Liver (tissue), 9 donors: ENCODE measurements around the gene NABP2. TPM values are rescaled to one million over a fixed set of nuclear protein-coding genes. Genes with fewer than 3 reads are reported as not detected.

Experiments
- DNase-seq: peaks from one replicate; pipeline ENCODE4 v3.0.0-alpha.2; 2017; ENCODE audit warnings: low spot score
- H3K27ac ChIP-seq, 2 donors: one replicate each; pipeline ENCODE4 v1.7.0; 2013; ENCODE audit warnings: inconsistent platforms in 2 of 2, low read length in 2 of 2, control low read depth in 1 of 2, low read depth in 1 of 2, mild to moderate bottlenecking in 1 of 2
- H3K27me3 ChIP-seq, 4 donors: one replicate each; pipeline versions ENCODE4 v1.6.1 to v1.7.0; 2013; ENCODE audit warnings: low read length in 3 of 4, inconsistent platforms in 1 of 4, mild to moderate bottlenecking in 1 of 4, moderate library complexity in 1 of 4; ENCODE audit not compliant: control insufficient read depth in 4 of 4, insufficient read depth in 4 of 4
- H3K36me3 ChIP-seq, 4 donors: one replicate each; pipeline versions ENCODE4 v1.6.1 to v1.7.0; 2013; ENCODE audit warnings: low read length in 3 of 4, mild to moderate bottlenecking in 3 of 4, low read depth in 1 of 4, moderate library complexity in 1 of 4; ENCODE audit not compliant: control insufficient read depth in 4 of 4, insufficient read depth in 3 of 4
- H3K4me1 ChIP-seq, 4 donors: one replicate each; pipeline versions ENCODE4 v1.6.1 to v1.7.0; 2013; ENCODE audit warnings: low read length in 3 of 4, mild to moderate bottlenecking in 3 of 4, moderate library complexity in 1 of 4; ENCODE audit not compliant: control insufficient read depth in 4 of 4, insufficient read depth in 4 of 4
- H3K4me3 ChIP-seq, 3 donors: one replicate each; pipeline versions ENCODE4 v1.6.1 to v1.7.0; 2013; ENCODE audit warnings: low read length in 3 of 3, control low read depth in 1 of 3, low read depth in 1 of 3, mild to moderate bottlenecking in 1 of 3
- H3K9ac ChIP-seq, 2 donors: one replicate each; pipeline ENCODE4 v1.7.0; 2013; ENCODE audit warnings: low read length in 2 of 2, mild to moderate bottlenecking in 2 of 2, moderate library complexity in 2 of 2, control low read depth in 1 of 2, low read depth in 1 of 2
- H3K9me3 ChIP-seq, 4 donors: one replicate each; pipeline versions ENCODE4 v1.6.1 to v1.7.0; 2013; ENCODE audit warnings: low read length in 3 of 4; ENCODE audit not compliant: control insufficient read depth in 4 of 4
- ATF3 ChIP-seq: IDR thresholded peaks from 2 replicates; pipeline ENCODE4 v1.6.1; 2016; ENCODE audit warnings: antibody characterized with exemption
- CTCF ChIP-seq: fragments of 150-350 bp; IDR thresholded peaks from 2 replicates; pipeline ENCODE4 v1.5.1; 2017; ENCODE audit warnings: improper control_type of control experiment, low read depth, low read length; ENCODE audit not compliant: missing input control
- EGR1 ChIP-seq, 2 donors: IDR thresholded peaks; 2 replicates each; pipeline ENCODE4 v1.6.1; 2016 to 2018; ENCODE audit warnings: antibody characterized with exemption in 2 of 2, low read depth in 2 of 2
- FOXA1 ChIP-seq: IDR thresholded peaks from 2 replicates; pipeline ENCODE4 v1.6.1; 2016; ENCODE audit warnings: antibody characterized with exemption
- FOXA2 ChIP-seq: IDR thresholded peaks from 2 replicates; pipeline ENCODE4 v1.6.1; 2016; ENCODE audit warnings: antibody characterized with exemption
- GABPA ChIP-seq, 2 donors: IDR thresholded peaks in 1 of 2; conservative IDR thresholded peaks in 1 of 2; 2 replicates each; pipeline ENCODE4 v1.6.1; 2016; ENCODE audit warnings: antibody characterized with exemption in 2 of 2, mild to moderate bottlenecking in 1 of 2, moderate library complexity in 1 of 2
- HNF4A ChIP-seq, 2 donors: conservative IDR thresholded peaks; 2 replicates each; pipeline ENCODE4 v1.6.1; 2016; ENCODE audit warnings: antibody characterized with exemption in 2 of 2, mild to moderate bottlenecking in 2 of 2
- HNF4G ChIP-seq: IDR thresholded peaks from 2 replicates; pipeline ENCODE4 v1.6.1; 2016; ENCODE audit warnings: antibody characterized with exemption
- JUND ChIP-seq, 2 donors: IDR thresholded peaks; 2 replicates each; pipeline ENCODE4 v1.6.1; 2016; ENCODE audit warnings: antibody characterized with exemption in 2 of 2
- MAX ChIP-seq: IDR thresholded peaks from 2 replicates; pipeline ENCODE4 v1.6.1; 2016; ENCODE audit warnings: antibody characterized with exemption
- NR2F2 ChIP-seq: IDR thresholded peaks from 2 replicates; pipeline ENCODE4 v1.6.1; 2016; ENCODE audit warnings: antibody characterized with exemption
- RAD21 ChIP-seq, 2 donors: IDR thresholded peaks; 2 replicates each; pipeline ENCODE4 v1.6.1; 2016; ENCODE audit warnings: antibody characterized with exemption in 2 of 2, mild to moderate bottlenecking in 2 of 2
- RXRA ChIP-seq, 2 donors: IDR thresholded peaks; 2 replicates each; pipeline ENCODE4 v1.6.1; 2017 to 2018; ENCODE audit warnings: antibody characterized with exemption in 2 of 2, mild to moderate bottlenecking in 1 of 2
- SP1 ChIP-seq: IDR thresholded peaks from 2 replicates; pipeline ENCODE4 v1.6.1; 2018; ENCODE audit warnings: antibody characterized with exemption, mild to moderate bottlenecking
- TAF1 ChIP-seq: conservative IDR thresholded peaks from 2 replicates; pipeline ENCODE4 v1.6.1; 2016; ENCODE audit warnings: antibody characterized with exemption, mild to moderate bottlenecking
- YY1 ChIP-seq: IDR thresholded peaks from 2 replicates; pipeline ENCODE4 v1.6.1; 2016; ENCODE audit warnings: antibody characterized with exemption, mild to moderate bottlenecking
- ZBTB33 ChIP-seq: IDR thresholded peaks from 2 replicates; pipeline ENCODE4 v1.6.1; 2016; ENCODE audit warnings: antibody characterized with exemption
- WGBS: extraction: QIAGEN DNeasy Blood & Tissue Kit; methylation state at CpG from one replicate; pipeline ENCODE4 v1.1.7; 2013; 5-methylcytosine and 5-hydroxymethylcytosine counted together
- polyA plus RNA-seq, 2 donors: library from polyadenylated mRNA; stranded (reverse) in 1 of 2; unstranded in 1 of 2; fragments of 200-250 nt in 1 of 2; fragments of >200 nt in 1 of 2; fragmentation: Nextera tagmentation in 1 of 2; extraction: Ambion mirVana in 1 of 2; gene quantifications; one replicate each; pipeline versions ENCODE4 v1.2.1 to v1.2.3, GENCODE V29; 2013 to 2015
- total RNA-seq, 2 donors: library from RNA; depleted of rRNA; stranded (reverse); fragments of >200 nt; gene quantifications; one replicate each; pipeline ENCODE4 v1.2.3, GENCODE V29; 2014
- donor health status: healthy.
- donor health status: healthy.
- donor health status: healthy.
- donor health status: healthy.
- donor health status: healthy.

NABP2 gene
- total RNA-seq (10 to 100 TPM; 10.8 to 13.1 TPM), polyA plus RNA-seq (10 to 100 TPM; 12.1 to 14.5 TPM)

GRCh38 chr12:56224102-56224701 is at the start of gene NABP2:
Gene NABP2, plus strand, starts transcription at chr12:56224342. Its CDS starts 515 bp downstream, at chr12:56224857.
- WGBS: 1% methylated on average over 41 of the region's 41 CpGs
- H3K9me3 ChIP-seq: no peaks in the 10 kb centered on the region
- peaks cover 0 to 2% (median 0%) of the 10 kb centered on the region in 4 donors for H3K36me3 ChIP-seq
- H3K9ac ChIP-seq: peak within 1 kb of the TSS; percentile 83 to 89
- peaks cover 4 to 42% (median 31%) of the 10 kb centered on the region in 4 donors for H3K4me1 ChIP-seq
- peak within 1 kb of the TSS; percentile 51 to 57 for H3K27ac ChIP-seq
- TF ChIP-seq CTCF (peak; percentile 57), RXRA (IDR thresholded peaks at IDR 0.05) (peak; percentile 16 to 33), GABPA (IDR thresholded peaks at IDR 0.05 in 1 of 2, conservative IDR thresholded peaks at IDR 0.05 in 1 of 2) (peak; percentile 58 to 91), JUND (IDR thresholded peaks at IDR 0.05) (peak in 1 of 2 donors; percentile 38), ZBTB33 (peak; percentile 13), FOXA2 (no peak), SP1 (peak; percentile 90), HNF4A (conservative IDR thresholded peaks at IDR 0.05) (peak in 1 of 2 donors; percentile 58), NR2F2 (no peak), RAD21 (IDR thresholded peaks at IDR 0.05) (peak; percentile 72 to 79), MAX (peak; percentile 42), TAF1 (no peak), FOXA1 (no peak), HNF4G (no peak), ATF3 (no peak), EGR1 (IDR thresholded peaks at IDR 0.05; ENCODE audit: low read depth in 2 of 2) (peak in 1 of 2 donors; percentile 39), YY1 (peak; percentile 86)
- H3K4me3 ChIP-seq: peak within 1 kb of the TSS; percentile 69 to 90 (median 70)
- H3K27me3 ChIP-seq: no peaks in the 10 kb centered on the region
- peak; percentile 94 for DNase-seq

GRCh38 chr12:56178347-56178746 is 45.8 kb upstream of the NABP2 start:
- H3K4me3 ChIP-seq: no peak overlapping the region
- H3K4me1 ChIP-seq: no peaks in the 10 kb centered on the region
- no peak overlapping the region for H3K9ac ChIP-seq
- H3K36me3 ChIP-seq: peaks cover 15 to 73% (median 52%) of the 10 kb centered on the region in 4 donors
- no peak for DNase-seq
- no peak for TF ChIP-seq NR2F2
- no peak for TF ChIP-seq TAF1
- TF ChIP-seq RAD21 (IDR thresholded peaks at IDR 0.05): no peak
- TF ChIP-seq SP1: no peak
- TF ChIP-seq HNF4A (conservative IDR thresholded peaks at IDR 0.05): no peak
- no peaks in the 10 kb centered on the region for H3K27me3 ChIP-seq
- H3K27ac ChIP-seq: no peak overlapping the region
- no peaks in the 10 kb centered on the region for H3K9me3 ChIP-seq
- 93% methylated on average over 3 of the region's 3 CpGs for WGBS
